ENCODE results near the gene NPRL2. TPM values are rescaled to one million over a fixed set of nuclear protein-coding genes. Genes with fewer than 3 reads are reported as not detected.
A peak's percentile ranks its signal among the peaks of the same experiment; 100 is the strongest.

Gene NPRL2
- total and polyA plus RNA-seq, 2 of the 13 experiments (the other 11 are each of a cell fraction or from before 2014, with no cell fraction given): 30.6 to 51.4 TPM

- Histone ChIP-seq H4K20me1 (ENCODE audit: insufficient read depth, low read length) (no peaks in the 10 kb centered on the region), H3K79me2 (ENCODE audit: insufficient read depth, low read length) (peaks cover 38% of the 10 kb centered on the region), H3K9me3 (ENCODE audit: low read length) (no peaks in the 10 kb centered on the region), H2AFZ (ENCODE audit: low read length) (no peak overlapping the region), H3K27me3 (ENCODE audit: control insufficient read depth in 1 of 2, insufficient read depth in 2 of 2, low read length in 2 of 2) (no peaks in the 10 kb centered on the region; a peak in 1 of 5 replicates), H3K36me3 (replicated peaks in 1 of 2; ENCODE audit: control insufficient read depth in 1 of 2, insufficient read depth in 2 of 2, low read length in 2 of 2) (peaks cover 7 to 26% of the 10 kb centered on the region in 2 experiments), H3K4me1 (ENCODE audit: insufficient read depth, low read length) (peaks cover 71% of the 10 kb centered on the region), H3K4me2 (ENCODE audit: low read depth, low read length) (peak overlapping the region; percentile 94), H3K27ac (ENCODE audit: extremely low read length, insufficient read depth, low read length) (peak overlapping the region; percentile 100), H3K9ac (ENCODE audit: insufficient read depth, low read depth, low read length) (peak overlapping the region; percentile 99), H3K4me3 (replicated peaks in 1 of 3; ENCODE audit: insufficient read depth in 1 of 3, low read depth in 2 of 3, low read length in 3 of 3) (peak overlapping the region in 1 of 3 experiments; percentile 91; a peak in 1 of 6 replicates)
- POLR2A ChIA-PET: interaction anchor here (0.7 to 13.0 kb wide), 7 partner anchors 13 to 60 kb away, joined by 3 to 222 read pairs (median 11); partner anchors contain the start of genes CYB561D2, HYAL1, HYAL3 and IFRD2
- intact Hi-C loops (cut with micrococcal nuclease; ENCODE audit: unreplicated experiment): no loop called here
- in situ Hi-C loops (cut with HindIII; ENCODE audit: extremely low pct_ligation_motif_present, low pct_unique_long_range_greater_than_20kb): loop anchor here (5.0 kb wide), 1 partner anchor 61 kb away; no protein-coding TSS in a partner anchor
- TF ChIP-seq MAX (IDR thresholded peaks at IDR 0.05) (0 out of 2 replicates have a peak, but pooled peaks have one; percentile 17), ZBTB4 (CRISPR knock-in tag; IDR thresholded peaks at IDR 0.05; ENCODE audit: borderline replicate concordance) (no peak), ZNF263 (CRISPR knock-in tag; IDR thresholded peaks at IDR 0.05) (peak; percentile 48; the same call in 1 of the 2 replicates), ZNF468 (CRISPR knock-in tag; IDR thresholded peaks at IDR 0.05) (no peak), ZNF253 (CRISPR knock-in tag; IDR thresholded peaks at IDR 0.05; ENCODE audit: borderline replicate concordance) (no peak), ZNF543 (CRISPR knock-in tag; IDR thresholded peaks at IDR 0.05) (0 out of 2 replicates have a peak, but pooled peaks have one; percentile 10), HDAC1 (CRISPR knock-in tag; IDR thresholded peaks at IDR 0.05) (0 out of 2 replicates have a peak, but pooled peaks have one; percentile 10), NCOA2 (CRISPR knock-in tag; IDR thresholded peaks at IDR 0.05) (no peak), MED13 (CRISPR knock-in tag; IDR thresholded peaks at IDR 0.05) (0 out of 2 replicates have a peak, but pooled peaks have one; percentile 34), POLR2G (IDR thresholded peaks at IDR 0.05; ENCODE audit: low read depth, low read length) (0 out of 2 replicates have a peak, but pooled peaks have one; percentile 13), ARNTL (CRISPR knock-in tag; IDR thresholded peaks at IDR 0.05) (0 out of 2 replicates have a peak, but pooled peaks have one; percentile 18), IKZF1 (IDR thresholded peaks at IDR 0.05) (no peak), ZNF383 (CRISPR knock-in tag; IDR thresholded peaks at IDR 0.05; ENCODE audit: borderline replicate concordance) (0 out of 2 replicates have a peak, but pooled peaks have one; percentile 3), SAP130 (CRISPR knock-in tag; IDR thresholded peaks at IDR 0.05; ENCODE audit: low read depth) (peak; percentile 56)
- BruUV-seq (replicated peaks): no TSS peak
- ATAC-seq (no peak), DNase-seq (ENCODE audit: low spot score) (no peak), FAIRE-seq (peak; percentile 44)
- 56% methylated on average over 4 of the region's 4 CpGs for WGBS (ENCODE audit: low lambda C conversion rate)
- CTCF ChIA-PET (ENCODE audit: low intra/inter-chr PET ratio, low total read pairs): interaction anchor here (2.3 kb wide), 1 partner anchor 20 kb away, joined by 15 read pairs; the partner anchor contains the start of gene HYAL1
Observed at GRCh38 chr3:50323092-50323600, 27.4 kb downstream of the NPRL2 start.

Data from HepG2 (cell line).